Smooth muscle cell (in vitro differentiated cells): ENCODE measurements around the gene KIF19. TPM values are rescaled to one million over a fixed set of nuclear protein-coding genes. Genes with fewer than 3 reads are reported as not detected.

Source experiments
- DNase-seq: peaks from one replicate; lab custom pipeline; 2025; ENCODE audit not compliant: unreplicated experiment; lab: John Stamatoyannopoulos, UW
- H2AFZ ChIP-seq: fragments of 200-600 bp; sonication (generic); 2 replicates; pipeline ENCODE4 v1.6.0; 2016; ENCODE audit warnings: antibody characterized with exemption, low read depth, mild to moderate bottlenecking
- H3F3A ChIP-seq: fragments of 200-600 bp; sonication (generic); 2 replicates; pipeline ENCODE4 v1.6.0; 2017; ENCODE audit warnings: antibody characterized with exemption, low read depth
- H3K27ac ChIP-seq: fragments of 200-600 bp; sonication (generic); 2 replicates; pipeline ENCODE4 v1.5.1; 2016; ENCODE audit warnings: low read depth, mild to moderate bottlenecking
- H3K27me3 ChIP-seq: fragments of 200-600 bp; sonication (generic); 2 replicates; pipeline ENCODE4 v1.6.1; 2016; ENCODE audit warnings: low read depth, mild to moderate bottlenecking
- H3K36me3 ChIP-seq: fragments of 200-600 bp; sonication (generic); 2 replicates; pipeline ENCODE4 v1.5.1; 2016; ENCODE audit warnings: low read depth
- H3K4me1 ChIP-seq: fragments of 200-600 bp; sonication (generic); 2 replicates; pipeline ENCODE4 v1.5.1; 2016; ENCODE audit warnings: low read depth
- H3K4me2 ChIP-seq: fragments of 200-600 bp; sonication (generic); 2 replicates; pipeline ENCODE4 v1.6.0; 2016; ENCODE audit warnings: mild to moderate bottlenecking
- H3K4me3 ChIP-seq: fragments of 200-600 bp; sonication (generic); 2 replicates; pipeline ENCODE4 v1.5.1; 2016; ENCODE audit warnings: mild to moderate bottlenecking
- H3K79me2 ChIP-seq: fragments of 200-600 bp; sonication (generic); 2 replicates; pipeline ENCODE4 v1.6.0; 2016; ENCODE audit warnings: low read depth, mild to moderate bottlenecking
- H3K9ac ChIP-seq: fragments of 200-600 bp; sonication (generic); 2 replicates; pipeline ENCODE4 v1.6.0; 2016; ENCODE audit warnings: low read depth
- H3K9me3 ChIP-seq: fragments of 200-600 bp; sonication (generic); replicated peaks from 2 replicates; pipeline ENCODE4 v1.5.1; 2016; ENCODE audit warnings: low read depth
- H4K20me1 ChIP-seq: fragments of 200-600 bp; sonication (generic); 2 replicates; pipeline ENCODE4 v1.6.0; 2016; ENCODE audit warnings: low read depth
- CTCF ChIP-seq: fragments of 200-600 bp; sonication (generic); IDR thresholded peaks from 2 replicates; pipeline ENCODE4 v1.5.1; 2017; ENCODE audit warnings: borderline replicate concordance, mild to moderate bottlenecking, antibody characterized with exemption; ENCODE audit not compliant: insufficient read depth, poor library complexity, severe bottlenecking
- WGBS: methylation state at CpG from one replicate; pipeline ENCODE4 v1.1.7; 2016; ENCODE audit warnings: low lambda C conversion rate; 5-methylcytosine and 5-hydroxymethylcytosine counted together
- polyA plus RNA-seq: library from polyadenylated mRNA; unstranded; fragments of >200 nt; fragmentation: Nextera tagmentation; extraction: Ambion mirVana; gene quantifications from 2 replicates; pipeline ENCODE4 v1.2.1, GENCODE V29; 2016
- total RNA-seq: library from RNA; depleted of rRNA; stranded (reverse); fragments of >200 nt; gene quantifications from 2 replicates; pipeline ENCODE4 v1.2.3, GENCODE V29; 2014

Gene KIF19
- total and polyA plus RNA-seq, 2 experiments from 2014 or later, result not detected

GRCh38 chr17:74369221-74369620 lies 43.2 kb downstream of the KIF19 start:
- Histone ChIP-seq H3K79me2 (no peaks in the 10 kb centered on the region), H3K27me3 (peaks cover 3% of the 10 kb centered on the region), H4K20me1 (no peaks in the 10 kb centered on the region), H3F3A (no peaks in the 10 kb centered on the region), H3K4me2 (no peak overlapping the region), H3K9ac (no peak overlapping the region), H3K36me3 (no peaks in the 10 kb centered on the region), H3K4me3 (no peak overlapping the region), H3K27ac (no peak overlapping the region), H2AFZ (no peak overlapping the region), H3K9me3 (no peaks in the 10 kb centered on the region), H3K4me1 (no peaks in the 10 kb centered on the region)
- TF ChIP-seq CTCF, result no peak
- WGBS, result 42% methylated on average over 10 of the region's 10 CpGs
- DNase-seq, result no peak

GRCh38 chr17:74369665-74370490 lies 43.9 kb downstream of the KIF19 start:
- H2AFZ ChIP-seq, result no peak overlapping the region
- H3K9ac ChIP-seq, result no peak overlapping the region
- TF ChIP-seq CTCF, result no peak
- H3K27me3 ChIP-seq, result peaks cover 3% of the 10 kb centered on the region
- 97% methylated on average over 17 of the region's 17 CpGs for WGBS
- H3K27ac ChIP-seq, result no peak overlapping the region
- H3K36me3 ChIP-seq, result no peaks in the 10 kb centered on the region
- H3K4me1 ChIP-seq, result no peaks in the 10 kb centered on the region
- no peaks in the 10 kb centered on the region for H3K79me2 ChIP-seq
- no peak overlapping the region for H3K4me2 ChIP-seq
- H4K20me1 ChIP-seq, result no peaks in the 10 kb centered on the region
- H3F3A ChIP-seq, result no peaks in the 10 kb centered on the region
- no peak overlapping the region for H3K4me3 ChIP-seq
- H3K9me3 ChIP-seq, result no peaks in the 10 kb centered on the region
- no peak for DNase-seq

GRCh38 chr17:74371653-74372147 lies 45.7 kb downstream of the KIF19 start:
- no peak for DNase-seq
- no peak overlapping the region for H3K4me2 ChIP-seq
- H3K36me3 ChIP-seq, result no peaks in the 10 kb centered on the region
- H3K9me3 ChIP-seq, result no peaks in the 10 kb centered on the region
- H3K9ac ChIP-seq, result no peak overlapping the region
- no peak for TF ChIP-seq CTCF
- H3K4me3 ChIP-seq, result no peak overlapping the region
- H3F3A ChIP-seq, result no peaks in the 10 kb centered on the region
- H2AFZ ChIP-seq, result no peak overlapping the region
- H3K4me1 ChIP-seq, result no peaks in the 10 kb centered on the region
- H3K27me3 ChIP-seq, result peaks cover 17% of the 10 kb centered on the region
- H4K20me1 ChIP-seq, result no peaks in the 10 kb centered on the region
- no peaks in the 10 kb centered on the region for H3K79me2 ChIP-seq
- H3K27ac ChIP-seq, result no peak overlapping the region
- WGBS, result 96% methylated on average over 26 of the region's 26 CpGs
